GM12878 (cell line): ENCODE measurements around the gene PJA1. TPM values are rescaled to one million over a fixed set of nuclear protein-coding genes. Genes with fewer than 3 reads are reported as not detected.

Experiments used
- ATAC-seq: fragments of 200-7000 bp; cut with Tn5 transposase; 3 replicates; pipeline ENCODE4 v1.9.1; 2020; ENCODE audit warnings: mild to moderate bottlenecking, moderate library complexity
- BruUV-seq: library from RNA; stranded (reverse); fragments of 400-500 nt; replicated peaks from 2 replicates; lab custom pipeline; 2021; lab: Mats Ljungman, UMichigan
- CTCF ChIA-PET: fragments of 300-600 bp; sonication (Branson Sonifier 250); formaldehyde crosslinking; extraction: SDS; loops from one replicate; lab custom pipeline; 2021; ENCODE audit warnings: inconsistent platforms; lab: Yijun Ruan, JAX
- POLR2A ChIA-PET: fragments of 350-600 bp; formaldehyde crosslinking; extraction: SDS; loops from one replicate; lab custom pipeline; 2021; ENCODE audit warnings: inconsistent platforms; lab: Charles Lee
- RAD21 ChIA-PET: fragments of 300-600 bp; sonication (Branson Sonifier 250); formaldehyde crosslinking; loops from one replicate; lab custom pipeline; 2023; ENCODE audit warnings: antibody characterized with exemption; ENCODE audit not compliant: unreplicated experiment; lab: Charles Lee
- SMC1A ChIA-PET: fragments of 300-600 bp; sonication (Branson Sonifier 250); formaldehyde crosslinking; loops from one replicate; lab custom pipeline; 2023; ENCODE audit not compliant: unreplicated experiment, uncharacterized antibody; lab: Charles Lee
- DNase-seq: peaks from one replicate; pipeline ENCODE4 v3.0.0-alpha.2; 2011; ENCODE audit warnings: low read depth, low spot score
- FAIRE-seq: peaks from 3 replicates; lab custom pipeline; 2011; peaks lifted over from hg19 to GRCh38; lab: Jason Lieb, UNC
- H2AFZ ChIP-seq: 2 replicates; pipeline ENCODE4 v1.6.0; 2011; ENCODE audit warnings: low read depth, low read length, control low read depth; ENCODE audit not compliant: control insufficient read depth
- H3K27ac ChIP-seq: 2 replicates; pipeline ENCODE4 v1.5.1; 2011; ENCODE audit warnings: control low read depth; ENCODE audit not compliant: control insufficient read depth, insufficient read depth
- H3K27me3 ChIP-seq, 2 experiments: replicated peaks in 1 of 2; 2 replicates each; pipeline versions ENCODE4 v1.6.0 to v1.6.1; 2011; ENCODE audit warnings: low read length in 1 of 2; ENCODE audit not compliant: control insufficient read depth in 2 of 2, insufficient read depth in 2 of 2
- H3K36me3 ChIP-seq, 2 experiments: 2 replicates each; pipeline ENCODE4 v1.5.1; 2011; ENCODE audit warnings: low read length in 1 of 2; ENCODE audit not compliant: control insufficient read depth in 2 of 2, insufficient read depth in 2 of 2
- H3K4me1 ChIP-seq: 2 replicates; pipeline ENCODE4 v1.6.1; 2011; ENCODE audit warnings: mild to moderate bottlenecking, low read length, moderate library complexity, mixed read lengths; ENCODE audit not compliant: control insufficient read depth, insufficient read depth
- H3K4me2 ChIP-seq: 2 replicates; pipeline ENCODE4 v1.6.0; 2011; ENCODE audit warnings: control low read depth; ENCODE audit not compliant: control insufficient read depth, insufficient read depth
- H3K4me3 ChIP-seq: fragments of 200-600 bp; sonication (generic); 2 replicates; pipeline ENCODE4 v1.5.1; 2016
- H3K79me2 ChIP-seq: 2 replicates; pipeline ENCODE4 v1.6.0; 2011; ENCODE audit warnings: low read length; ENCODE audit not compliant: control insufficient read depth, insufficient read depth
- H3K9ac ChIP-seq: 2 replicates; pipeline ENCODE4 v1.8.0; 2011; ENCODE audit warnings: low read length, control low read depth, mixed read lengths; ENCODE audit not compliant: control insufficient read depth, insufficient read depth
- H3K9me3 ChIP-seq: replicated peaks from 3 replicates; pipeline ENCODE4 v1.5.1; 2011; ENCODE audit warnings: mild to moderate bottlenecking, low read length; ENCODE audit not compliant: control insufficient read depth, insufficient read depth
- H4K20me1 ChIP-seq: 2 replicates; pipeline ENCODE4 v1.6.0; 2011; ENCODE audit not compliant: control insufficient read depth, insufficient read depth
- MYC ChIP-seq: IDR thresholded peaks from 2 replicates; pipeline ENCODE4 v1.6.1; 2011; ENCODE audit warnings: mild to moderate bottlenecking, low read length, moderate library complexity, inconsistent platforms; ENCODE audit not compliant: insufficient read depth, insufficient replicate concordance, insufficient read length, severe bottlenecking
- NBN ChIP-seq: fragments of 450-650 bp; IDR thresholded peaks from 2 replicates; pipeline ENCODE4 v1.6.1; 2016
- NRF1 ChIP-seq: conservative IDR thresholded peaks from 2 replicates; pipeline ENCODE4 v1.6.1; 2011; ENCODE audit warnings: mild to moderate bottlenecking, low read depth, low read length, improper control_type of control experiment
- RUNX3 ChIP-seq: IDR thresholded peaks from 2 replicates; pipeline ENCODE4 v1.6.1; 2012; ENCODE audit warnings: low read length, inconsistent platforms
- YBX1 ChIP-seq: fragments of 450-650 bp; IDR thresholded peaks from 2 replicates; pipeline ENCODE4 v1.6.1; 2016; ENCODE audit warnings: antibody characterized with exemption
- ZNF24 ChIP-seq: fragments of 450-650 bp; IDR thresholded peaks from 2 replicates; pipeline ENCODE4 v1.6.1; 2017; ENCODE audit warnings: antibody characterized with exemption, mild to moderate bottlenecking
- ZZZ3 ChIP-seq: IDR thresholded peaks from 2 replicates; pipeline ENCODE4 v1.6.1; 2011; ENCODE audit warnings: low read depth; ENCODE audit not compliant: control insufficient read depth, insufficient read length
- WGBS: methylation state at CpG from one replicate; pipeline ENCODE4 v1.1.6; 2016; ENCODE audit warnings: low lambda C conversion rate; ENCODE audit not compliant: insufficient replicate concordance, insufficient coverage; ENCODE audit errors: missing lambda C conversion rate; 5-methylcytosine and 5-hydroxymethylcytosine counted together
- in situ Hi-C: fragments of 300-500 bp; cut with MboI; formaldehyde crosslinking; loops from 9 replicates; pipeline ENCODE4 v1.14.3; 2018; ENCODE audit warnings: mixed read lengths
- intact Hi-C: fragments of 100-400 bp; cut with micrococcal nuclease; formaldehyde crosslinking; loops from one replicate; pipeline ENCODE4 v1.14.2; 2022; ENCODE audit not compliant: unreplicated experiment
- polyA plus RNA-seq, 11 experiments: library from polyadenylated mRNA; depleted of rRNA in 4 of 11; unstranded in 6 of 11; stranded (reverse) in 5 of 11; fragments of >200 nt; fragmentation: Nextera tagmentation in 4 of 11; fragmentation: Illumina TruSeq in 1 of 11; extraction: Ambion mirVana in 4 of 11; extraction: Trizol in 1 of 11; gene quantifications; 1 replicate in 1 of 11; 2 replicates in 10 of 11; pipeline versions ENCODE4 v1.2.1 to v1.2.3, GENCODE V29; 2011 to 2016; ENCODE audit warnings: inconsistent platforms in 2 of 11, missing spikeins in 2 of 11, low read depth in 1 of 11
- total RNA-seq, 4 experiments: library from RNA; depleted of rRNA in 3 of 4; stranded (reverse); fragments of >200 nt in 3 of 4; fragmentation: Illumina TruSeq in 1 of 4; extraction: Trizol in 1 of 4; gene quantifications; 2 replicates each; pipeline versions ENCODE4 v1.2.1 to v1.2.3, GENCODE V29; 2013 to 2021
- TF ChIP-seq, protein P1 (sequence below): fragments of 450-650 bp; IDR thresholded peaks from 2 replicates; pipeline ENCODE4 v1.6.1; 2017; ENCODE audit warnings: borderline replicate concordance
- TF ChIP-seq, protein P2 (sequence below): IDR thresholded peaks from 2 replicates; pipeline ENCODE4 v1.6.1; 2012; ENCODE audit warnings: low read depth, low read length, improper control_type of control experiment
- TF ChIP-seq, protein P3 (sequence below): fragments of 450-650 bp; IDR thresholded peaks from 2 replicates; pipeline ENCODE4 v1.6.1; 2014; ENCODE audit warnings: mild to moderate bottlenecking

Gene PJA1
- total and polyA plus RNA-seq, 10 of the 15 experiments (the other 5 are each of a cell fraction or from before 2014, with no cell fraction given): 5.2 to 19.5 (median 10.8) TPM

DNA sequence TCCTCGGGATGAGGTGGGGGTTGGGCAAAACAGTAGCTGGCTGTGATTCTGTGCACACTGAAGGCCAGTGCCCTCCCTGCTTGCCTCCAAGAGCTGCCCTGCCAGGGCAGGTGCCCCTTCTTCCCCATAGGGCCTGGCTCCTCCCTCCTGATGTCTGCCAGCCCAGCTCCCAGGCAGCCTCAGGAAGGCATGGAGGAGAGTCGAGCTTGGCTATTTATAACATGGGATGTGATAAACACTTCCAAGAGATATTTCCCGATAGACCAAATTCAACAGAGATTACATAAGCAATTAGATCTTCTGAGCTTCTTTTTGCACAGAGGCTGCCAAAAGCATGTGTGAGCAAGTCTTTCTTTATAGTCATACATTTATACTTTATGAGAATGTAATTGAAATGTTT is 45.3 kb upstream of the PJA1 start:
- ChIA-PET CTCF (no interaction called here), RAD21 (interaction anchor here (1.0 kb wide), 1 partner anchor 383 kb away, joined by 3 read pairs; no protein-coding TSS in a partner anchor), SMC1A (no interaction called here), POLR2A (no interaction called here)
- Histone ChIP-seq H2AFZ (no peak overlapping the region), H3K36me3 (no peaks in the 10 kb centered on the region), H3K9ac (no peak overlapping the region), H3K27me3 (peaks cover 0 to 7% of the 10 kb centered on the region in 2 experiments; a peak in 2 of 4 replicates), H3K9me3 (no peaks in the 10 kb centered on the region), H3K79me2 (no peaks in the 10 kb centered on the region), H3K4me1 (no peaks in the 10 kb centered on the region), H3K4me3 (no peak overlapping the region), H4K20me1 (no peaks in the 10 kb centered on the region), H3K27ac (no peak overlapping the region), H3K4me2 (no peak overlapping the region)
- in situ Hi-C loops (no loop called here), intact Hi-C loops (no loop called here)
- 11% methylated on average over 3 of the region's 3 CpGs for WGBS
- BruUV-seq: no TSS peak
- no peak for ATAC-seq
- no peak for DNase-seq
- FAIRE-seq: no peak
- TF ChIP-seq MYC: no peak
- no peak for TF ChIP-seq YBX1
- TF ChIP-seq, protein P1, sequence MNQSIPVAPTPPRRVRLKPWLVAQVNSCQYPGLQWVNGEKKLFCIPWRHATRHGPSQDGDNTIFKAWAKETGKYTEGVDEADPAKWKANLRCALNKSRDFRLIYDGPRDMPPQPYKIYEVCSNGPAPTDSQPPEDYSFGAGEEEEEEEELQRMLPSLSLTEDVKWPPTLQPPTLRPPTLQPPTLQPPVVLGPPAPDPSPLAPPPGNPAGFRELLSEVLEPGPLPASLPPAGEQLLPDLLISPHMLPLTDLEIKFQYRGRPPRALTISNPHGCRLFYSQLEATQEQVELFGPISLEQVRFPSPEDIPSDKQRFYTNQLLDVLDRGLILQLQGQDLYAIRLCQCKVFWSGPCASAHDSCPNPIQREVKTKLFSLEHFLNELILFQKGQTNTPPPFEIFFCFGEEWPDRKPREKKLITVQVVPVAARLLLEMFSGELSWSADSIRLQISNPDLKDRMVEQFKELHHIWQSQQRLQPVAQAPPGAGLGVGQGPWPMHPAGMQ: no peak
- TF ChIP-seq NRF1: no peak
- TF ChIP-seq, protein P2, sequence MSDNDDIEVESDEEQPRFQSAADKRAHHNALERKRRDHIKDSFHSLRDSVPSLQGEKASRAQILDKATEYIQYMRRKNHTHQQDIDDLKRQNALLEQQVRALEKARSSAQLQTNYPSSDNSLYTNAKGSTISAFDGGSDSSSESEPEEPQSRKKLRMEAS: no peak
- no peak for TF ChIP-seq RUNX3
- TF ChIP-seq NBN: no peak
- TF ChIP-seq, protein P3, sequence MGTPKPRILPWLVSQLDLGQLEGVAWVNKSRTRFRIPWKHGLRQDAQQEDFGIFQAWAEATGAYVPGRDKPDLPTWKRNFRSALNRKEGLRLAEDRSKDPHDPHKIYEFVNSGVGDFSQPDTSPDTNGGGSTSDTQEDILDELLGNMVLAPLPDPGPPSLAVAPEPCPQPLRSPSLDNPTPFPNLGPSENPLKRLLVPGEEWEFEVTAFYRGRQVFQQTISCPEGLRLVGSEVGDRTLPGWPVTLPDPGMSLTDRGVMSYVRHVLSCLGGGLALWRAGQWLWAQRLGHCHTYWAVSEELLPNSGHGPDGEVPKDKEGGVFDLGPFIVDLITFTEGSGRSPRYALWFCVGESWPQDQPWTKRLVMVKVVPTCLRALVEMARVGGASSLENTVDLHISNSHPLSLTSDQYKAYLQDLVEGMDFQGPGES: no peak
- TF ChIP-seq ZNF24: no peak
- TF ChIP-seq ZZZ3: no peak
